ENCODE results near the gene CSF2RB. TPM values are rescaled to one million over a fixed set of nuclear protein-coding genes. Genes with fewer than 3 reads are reported as not detected.

The CSF2RB gene
- total and polyA plus RNA-seq, 10 of the 15 experiments (the other 5 are each of a cell fraction or from before 2014, with no cell fraction given), result 0.82 to 12.5 (median 5.4) TPM

- intact Hi-C loops (cut with micrococcal nuclease; ENCODE audit: unreplicated experiment) (no loop called here), in situ Hi-C loops (cut with MboI) (no loop called here)
- no peak overlapping the region for H3K27ac ChIP-seq (ENCODE audit: control insufficient read depth, insufficient read depth)
- no peaks in the 10 kb centered on the region for H3K79me2 ChIP-seq (ENCODE audit: control insufficient read depth, insufficient read depth, low read length)
- H3K4me2 ChIP-seq (ENCODE audit: control insufficient read depth, insufficient read depth), result no peak overlapping the region
- H3K27me3 ChIP-seq (replicated peaks in 1 of 2; ENCODE audit: control insufficient read depth in 2 of 2, insufficient read depth in 2 of 2, low read length in 1 of 2), result no peaks in the 10 kb centered on the region
- DNase-seq (ENCODE audit: low read depth, low spot score) (no peak), FAIRE-seq (no peak), ATAC-seq (no peak)
- peaks cover 8% of the 10 kb centered on the region; the same call in 2 of the 3 replicates for H3K9me3 ChIP-seq (replicated peaks; ENCODE audit: control insufficient read depth, insufficient read depth, low read length)
- H2AFZ ChIP-seq (ENCODE audit: control insufficient read depth, low read depth, low read length), result no peak overlapping the region
- H3K9ac ChIP-seq (ENCODE audit: control insufficient read depth, insufficient read depth, low read length), result no peak overlapping the region
- WGBS (ENCODE audit: insufficient coverage, insufficient replicate concordance, low lambda C conversion rate, missing lambda C conversion rate), result 0% methylated on average over 1 of the region's 1 CpG
- H3K36me3 ChIP-seq (ENCODE audit: control insufficient read depth in 2 of 2, insufficient read depth in 2 of 2, low read length in 1 of 2), result no peaks in the 10 kb centered on the region
- H3K4me1 ChIP-seq (ENCODE audit: control insufficient read depth, insufficient read depth, low read length), result no peaks in the 10 kb centered on the region
- TF ChIP-seq ATF7 (IDR thresholded peaks at IDR 0.05; ENCODE audit: low read depth), result no peak
- no peak for TF ChIP-seq ZNF384 (IDR thresholded peaks at IDR 0.05; ENCODE audit: borderline replicate concordance, low read depth, low read length)
- TF ChIP-seq CBFB (IDR thresholded peaks at IDR 0.05; ENCODE audit: low read depth), result no peak
- TF ChIP-seq RAD21 (IDR thresholded peaks at IDR 0.05; ENCODE audit: insufficient read depth, low read depth, low read length), result no peak
- TF ChIP-seq, protein P1, sequence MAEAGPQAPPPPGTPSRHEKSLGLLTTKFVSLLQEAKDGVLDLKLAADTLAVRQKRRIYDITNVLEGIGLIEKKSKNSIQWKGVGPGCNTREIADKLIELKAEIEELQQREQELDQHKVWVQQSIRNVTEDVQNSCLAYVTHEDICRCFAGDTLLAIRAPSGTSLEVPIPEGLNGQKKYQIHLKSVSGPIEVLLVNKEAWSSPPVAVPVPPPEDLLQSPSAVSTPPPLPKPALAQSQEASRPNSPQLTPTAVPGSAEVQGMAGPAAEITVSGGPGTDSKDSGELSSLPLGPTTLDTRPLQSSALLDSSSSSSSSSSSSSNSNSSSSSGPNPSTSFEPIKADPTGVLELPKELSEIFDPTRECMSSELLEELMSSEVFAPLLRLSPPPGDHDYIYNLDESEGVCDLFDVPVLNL (IDR thresholded peaks at IDR 0.05; ENCODE audit: low read depth, low read length), result no peak
- TF ChIP-seq STAT1 (conservative IDR thresholded peaks at IDR 0.05), result no peak
- no peak for TF ChIP-seq SKIL (IDR thresholded peaks at IDR 0.05; ENCODE audit: low read depth, poor library complexity, severe bottlenecking)
- TF ChIP-seq BACH1 (IDR thresholded peaks at IDR 0.05; ENCODE audit: borderline replicate concordance), result no peak
- TF ChIP-seq FOXM1 (IDR thresholded peaks at IDR 0.05; ENCODE audit: low read depth, low read length), result no peak
- TF ChIP-seq RCOR1 (conservative IDR thresholded peaks at IDR 0.05; ENCODE audit: low read depth, low read length), result no peak
- no peak for TF ChIP-seq ZBED1 (IDR thresholded peaks at IDR 0.05; ENCODE audit: borderline replicate concordance)
- TF ChIP-seq NFYB (IDR thresholded peaks at IDR 0.05; ENCODE audit: insufficient read depth, low read depth, low read length), result no peak
- TF ChIP-seq ATF2 (IDR thresholded peaks at IDR 0.05; ENCODE audit: low read length), result no peak
- TF ChIP-seq, protein P2, sequence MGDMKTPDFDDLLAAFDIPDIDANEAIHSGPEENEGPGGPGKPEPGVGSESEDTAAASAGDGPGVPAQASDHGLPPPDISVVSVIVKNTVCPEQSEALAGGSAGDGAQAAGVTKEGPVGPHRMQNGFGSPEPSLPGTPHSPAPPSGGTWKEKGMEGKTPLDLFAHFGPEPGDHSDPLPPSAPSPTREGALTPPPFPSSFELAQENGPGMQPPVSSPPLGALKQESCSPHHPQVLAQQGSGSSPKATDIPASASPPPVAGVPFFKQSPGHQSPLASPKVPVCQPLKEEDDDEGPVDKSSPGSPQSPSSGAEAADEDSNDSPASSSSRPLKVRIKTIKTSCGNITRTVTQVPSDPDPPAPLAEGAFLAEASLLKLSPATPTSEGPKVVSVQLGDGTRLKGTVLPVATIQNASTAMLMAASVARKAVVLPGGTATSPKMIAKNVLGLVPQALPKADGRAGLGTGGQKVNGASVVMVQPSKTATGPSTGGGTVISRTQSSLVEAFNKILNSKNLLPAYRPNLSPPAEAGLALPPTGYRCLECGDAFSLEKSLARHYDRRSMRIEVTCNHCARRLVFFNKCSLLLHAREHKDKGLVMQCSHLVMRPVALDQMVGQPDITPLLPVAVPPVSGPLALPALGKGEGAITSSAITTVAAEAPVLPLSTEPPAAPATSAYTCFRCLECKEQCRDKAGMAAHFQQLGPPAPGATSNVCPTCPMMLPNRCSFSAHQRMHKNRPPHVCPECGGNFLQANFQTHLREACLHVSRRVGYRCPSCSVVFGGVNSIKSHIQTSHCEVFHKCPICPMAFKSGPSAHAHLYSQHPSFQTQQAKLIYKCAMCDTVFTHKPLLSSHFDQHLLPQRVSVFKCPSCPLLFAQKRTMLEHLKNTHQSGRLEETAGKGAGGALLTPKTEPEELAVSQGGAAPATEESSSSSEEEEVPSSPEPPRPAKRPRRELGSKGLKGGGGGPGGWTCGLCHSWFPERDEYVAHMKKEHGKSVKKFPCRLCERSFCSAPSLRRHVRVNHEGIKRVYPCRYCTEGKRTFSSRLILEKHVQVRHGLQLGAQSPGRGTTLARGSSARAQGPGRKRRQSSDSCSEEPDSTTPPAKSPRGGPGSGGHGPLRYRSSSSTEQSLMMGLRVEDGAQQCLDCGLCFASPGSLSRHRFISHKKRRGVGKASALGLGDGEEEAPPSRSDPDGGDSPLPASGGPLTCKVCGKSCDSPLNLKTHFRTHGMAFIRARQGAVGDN (IDR thresholded peaks at IDR 0.05), result no peak
- ChIA-PET SMC1A (ENCODE audit: uncharacterized antibody, unreplicated experiment) (interaction anchor here (0.6 to 2.1 kb wide), 5 partner anchors 9 to 85 kb away, joined by 3 to 6 read pairs (median 3); no protein-coding TSS in a partner anchor), RAD21 (ENCODE audit: unreplicated experiment) (interaction anchor here (0.8 to 1.6 kb wide), 4 partner anchors 9 to 86 kb away, joined by 3 to 4 read pairs (median 3); no protein-coding TSS in a partner anchor), POLR2A (interaction anchor here (1.0 to 2.5 kb wide), 3 partner anchors 10 to 25 kb away, joined by 3 to 10 read pairs (median 4); no protein-coding TSS in a partner anchor), CTCF (interaction anchor here (0.8 to 3.2 kb wide), 8 partner anchors 10 to 86 kb away, joined by 3 to 21 read pairs (median 6); no protein-coding TSS in a partner anchor)
- H3K4me3 ChIP-seq, result no peak overlapping the region
- no peaks in the 10 kb centered on the region for H4K20me1 ChIP-seq (ENCODE audit: control insufficient read depth, insufficient read depth)
- no TSS peak for BruUV-seq (replicated peaks)
Measured at GRCh38 chr22:36891646-36892045, 21.8 kb upstream of the CSF2RB start.

All from GM12878 (cell line).